NCI-H1694 treated with DMSO at 0.1 percent for 48 hours (cell line): ENCODE data around the gene SIX1.

ENCODE experiments used
- DNase-seq: peaks from one replicate; lab custom pipeline; 2025; lab: John Stamatoyannopoulos, UW

SIX1 gene

DNA sequence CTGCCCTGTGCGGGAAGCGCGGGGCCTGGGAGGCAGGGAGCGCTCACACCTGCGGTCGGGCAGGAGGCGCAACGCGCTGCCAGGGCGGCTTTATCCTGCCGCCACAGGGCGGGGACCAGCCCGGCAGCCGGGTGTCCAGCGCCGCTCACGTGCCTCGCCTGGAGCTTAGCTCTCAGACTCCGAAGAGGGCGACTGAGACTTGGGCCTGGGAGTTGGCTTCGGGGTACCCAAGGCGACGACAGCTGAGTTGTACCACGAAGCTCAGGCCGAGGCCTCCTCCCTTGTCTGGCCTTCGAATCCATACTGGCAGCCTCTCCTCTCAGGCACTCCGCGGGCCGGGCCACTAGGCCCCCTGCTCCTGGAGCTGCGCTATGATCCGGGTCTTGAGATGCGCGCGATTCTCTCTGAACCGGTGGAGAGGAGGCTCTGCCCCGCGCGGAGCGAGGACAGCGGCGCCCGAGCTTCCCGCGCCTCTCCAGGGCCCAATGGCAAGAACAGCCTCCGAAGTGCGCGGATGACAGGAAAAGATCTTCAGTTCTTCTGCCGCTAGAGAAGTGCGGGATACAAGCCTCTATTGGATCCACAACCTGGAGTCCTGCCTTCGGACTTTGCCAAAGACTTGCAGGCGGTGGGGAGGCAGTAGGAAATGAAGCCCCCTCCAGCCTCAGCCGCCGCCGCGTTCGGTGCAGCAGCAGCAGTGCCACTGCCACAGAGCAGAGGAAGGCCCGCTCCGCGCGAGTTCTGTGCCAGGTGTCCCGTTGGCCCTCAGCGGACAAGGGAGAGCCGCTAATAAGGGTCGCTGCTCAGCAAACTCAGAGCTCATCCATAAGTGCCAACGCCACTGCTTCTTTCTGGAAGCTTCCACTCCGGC, 6.8 kb downstream of the SIX1 start:
- DNase-seq = no peak

GRCh38 chr14:60641742-60642269, 7.5 kb downstream of the SIX1 start:
- no peak for DNase-seq

DNA sequence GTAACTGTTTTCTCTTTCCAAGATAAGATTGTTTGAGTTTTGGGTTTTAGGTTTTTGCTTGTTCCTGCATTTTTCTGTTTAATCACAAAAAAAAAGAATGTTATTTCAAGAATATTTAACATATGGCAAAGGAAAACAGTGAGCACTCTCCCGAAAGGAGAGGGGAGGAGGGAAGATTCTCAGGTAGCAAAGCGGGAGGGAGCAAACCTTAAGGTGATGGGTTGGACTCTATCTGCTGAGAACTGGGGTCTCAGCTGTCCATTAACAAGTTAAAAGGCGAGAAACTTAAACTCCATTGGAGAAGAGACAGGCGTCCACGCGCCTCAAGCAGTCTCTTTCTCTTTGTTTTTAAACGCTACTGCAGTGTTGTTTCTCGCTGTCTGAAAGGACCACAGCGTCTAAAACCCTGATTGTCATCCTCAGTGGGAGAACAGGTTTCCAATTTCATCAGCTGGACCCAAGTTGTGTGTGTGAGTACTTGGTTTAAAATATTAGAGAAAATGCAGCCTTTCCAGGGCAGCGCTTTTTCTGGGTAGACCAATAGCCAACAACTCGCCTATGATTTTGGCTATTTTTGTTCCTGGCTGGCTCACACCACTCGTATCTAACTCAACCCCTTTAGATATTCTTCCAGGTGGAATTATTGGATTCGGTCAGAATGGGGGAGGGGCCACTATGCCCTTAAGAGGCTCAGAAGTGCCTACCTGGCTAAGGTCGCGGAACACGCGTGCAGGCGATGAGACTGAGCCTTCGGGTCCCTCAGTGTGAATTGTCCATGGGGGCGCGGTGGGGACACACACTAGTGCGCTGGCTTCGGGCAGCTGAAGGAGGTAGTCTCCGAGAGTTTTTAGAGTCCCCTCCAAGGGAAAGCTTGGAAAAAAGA, 8.2 kb downstream of the SIX1 start:
- no peak for DNase-seq

DNA sequence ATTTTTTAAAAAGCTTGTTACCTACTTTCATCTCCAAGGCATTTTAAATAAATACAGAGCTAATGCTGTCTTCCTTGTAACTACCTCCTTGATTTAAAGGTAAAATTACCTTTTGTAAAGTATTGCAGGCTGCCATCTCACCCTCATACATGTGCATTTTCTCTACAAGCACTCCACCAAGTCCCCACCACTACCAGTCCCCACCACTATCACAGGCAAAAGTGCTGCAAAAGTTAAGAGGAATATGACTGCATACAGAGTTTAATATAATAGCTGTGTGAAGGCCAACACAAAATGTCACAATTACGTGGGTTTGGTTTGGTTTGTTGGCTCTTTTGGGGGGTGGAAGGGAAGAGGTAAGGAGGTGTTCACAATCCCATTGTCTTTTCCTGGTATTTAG, 9.6 kb downstream of the SIX1 start:
- DNase-seq = no peak

- no peak for DNase-seq
Observed at GRCh38 chr14:60637479-60638315, 11.6 kb downstream of the SIX1 start.

GRCh38 chr14:60636879-60637478, 12.3 kb downstream of the SIX1 start:
- no peak for DNase-seq

DNA sequence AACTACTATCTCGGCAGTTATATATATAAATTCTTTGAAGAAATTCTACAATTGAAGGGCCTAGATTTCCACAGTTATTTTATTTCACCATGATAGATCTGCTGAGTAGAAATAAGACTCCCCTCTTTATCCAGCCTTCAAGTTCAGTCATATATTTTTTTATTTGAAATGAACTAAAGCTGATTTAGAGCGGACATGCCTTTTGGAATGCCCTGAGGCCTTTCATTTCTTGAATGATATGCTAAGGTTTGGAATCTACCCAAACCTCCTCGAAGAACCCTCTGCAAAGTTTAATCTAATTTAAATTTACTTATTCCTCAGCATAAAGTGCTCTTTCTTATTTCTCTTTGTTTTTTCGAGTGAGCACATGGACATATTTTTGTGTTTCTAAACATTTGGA, 15.1 kb downstream of the SIX1 start:
- DNase-seq = no peak

- DNase-seq = no peak
Observed at GRCh38 chr14:60632777-60633176, 16.5 kb downstream of the SIX1 start.

DNA sequence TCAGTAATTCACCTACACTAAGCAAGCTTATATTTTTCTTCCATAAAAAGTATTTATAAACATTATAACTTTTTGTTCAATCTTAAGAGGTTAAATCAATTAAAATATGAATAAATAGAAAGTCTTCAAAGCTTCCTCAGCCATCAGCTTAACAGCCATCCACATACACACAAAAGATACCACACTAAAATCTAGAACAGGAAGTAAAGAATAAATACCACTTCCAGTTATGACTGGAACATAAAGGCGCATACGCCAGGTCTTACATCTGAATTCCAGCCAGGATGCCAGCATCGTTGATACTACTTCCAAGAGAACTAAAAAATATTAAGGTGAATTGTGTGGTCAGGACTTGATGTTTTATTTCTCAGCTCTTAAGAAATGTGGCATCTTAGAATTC, 17.0 kb downstream of the SIX1 start:
- no peak for DNase-seq

DNA sequence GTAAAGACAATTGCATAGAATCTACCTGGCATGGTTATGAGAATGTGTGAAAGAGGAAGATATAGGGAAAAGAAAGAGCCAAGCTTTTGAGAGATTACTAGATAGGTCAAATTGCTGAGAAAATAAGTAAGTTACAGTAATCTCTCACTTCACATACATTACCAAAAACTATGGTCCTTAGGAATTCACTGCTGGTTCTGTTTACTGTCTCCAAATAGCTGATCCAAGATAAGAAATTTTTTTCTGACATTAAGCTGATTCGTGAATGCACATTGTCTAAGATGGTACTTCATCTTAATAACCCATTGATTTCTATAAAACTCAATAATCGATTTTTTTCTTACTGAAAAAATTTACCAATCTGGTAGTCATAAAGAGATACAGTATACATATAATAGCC, 17.4 kb downstream of the SIX1 start:
- DNase-seq = no peak

- no peak for DNase-seq
Observed at GRCh38 chr14:60630129-60630528, 19.1 kb downstream of the SIX1 start.

- no peak for DNase-seq
Observed at GRCh38 chr14:60628892-60629291, 20.4 kb downstream of the SIX1 start.

DNA sequence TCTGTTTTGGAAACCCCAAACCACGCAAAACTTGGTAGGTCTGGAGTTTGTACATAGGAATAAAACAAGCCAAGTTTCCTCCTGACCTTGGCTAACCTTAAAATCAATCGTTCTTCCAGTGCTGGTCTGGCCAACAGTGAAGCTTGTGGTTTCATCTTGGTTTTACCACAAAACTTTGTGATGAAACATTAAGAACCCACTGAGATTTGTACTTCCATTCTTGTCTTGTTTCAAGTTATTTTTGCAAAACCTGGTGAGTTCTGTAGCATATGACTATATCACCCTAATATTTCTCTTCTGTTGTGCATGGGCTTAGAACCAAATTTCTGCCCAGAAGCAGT, 26.4 kb downstream of the SIX1 start:
- no peak for DNase-seq

GRCh38 chr14:60622210-60622916, 26.9 kb downstream of the SIX1 start:
- no peak for DNase-seq

GRCh38 chr14:60621386-60621785, 27.9 kb downstream of the SIX1 start:
- DNase-seq = no peak

GRCh38 chr14:60618241-60618640, 31.0 kb downstream of the SIX1 start:
- DNase-seq = no peak

- DNase-seq = no peak
Observed at GRCh38 chr14:60616461-60616959, 32.8 kb downstream of the SIX1 start.

DNA sequence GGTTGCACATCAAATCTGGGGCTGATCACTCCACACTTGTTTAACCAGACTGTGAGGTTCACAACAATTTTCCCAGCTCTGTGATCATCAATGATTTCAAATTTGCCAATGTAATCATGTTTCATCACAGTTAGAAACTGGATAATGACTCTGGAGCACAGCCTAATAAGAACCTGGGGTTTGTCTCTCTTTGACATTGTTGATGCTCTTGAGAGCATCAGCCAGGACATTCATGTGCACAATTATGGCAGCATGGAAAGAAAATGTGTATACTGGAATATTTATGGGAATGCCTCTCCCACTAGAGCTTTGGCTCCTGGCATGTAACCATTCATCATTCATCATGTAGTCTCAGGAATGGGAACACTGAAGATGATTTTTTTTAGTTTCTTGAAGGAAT, 47.0 kb downstream of the SIX1 start:
- no peak for DNase-seq

DNA sequence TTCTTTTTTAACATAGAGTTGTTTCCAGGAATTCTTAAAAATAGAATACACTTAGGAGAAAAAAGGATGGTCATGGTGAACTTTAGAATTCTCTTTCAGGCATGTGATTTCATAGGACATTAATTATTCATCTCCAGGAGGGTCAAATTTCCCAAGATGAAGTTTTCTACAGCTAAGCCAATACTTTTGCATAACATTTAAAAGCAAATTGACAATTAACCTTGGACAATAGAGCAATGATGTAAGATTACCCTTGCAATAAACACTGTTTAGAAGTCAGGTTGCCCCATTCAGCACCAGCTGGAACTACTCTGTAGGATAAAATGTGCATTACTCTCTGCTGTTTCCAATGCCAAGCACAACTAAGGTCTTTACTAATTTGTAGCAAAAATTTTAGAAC, 49.5 kb downstream of the SIX1 start:
- no peak for DNase-seq

GRCh38 chr14:60596139-60596538, 53.1 kb downstream of the SIX1 start:
- DNase-seq = no peak

DNA sequence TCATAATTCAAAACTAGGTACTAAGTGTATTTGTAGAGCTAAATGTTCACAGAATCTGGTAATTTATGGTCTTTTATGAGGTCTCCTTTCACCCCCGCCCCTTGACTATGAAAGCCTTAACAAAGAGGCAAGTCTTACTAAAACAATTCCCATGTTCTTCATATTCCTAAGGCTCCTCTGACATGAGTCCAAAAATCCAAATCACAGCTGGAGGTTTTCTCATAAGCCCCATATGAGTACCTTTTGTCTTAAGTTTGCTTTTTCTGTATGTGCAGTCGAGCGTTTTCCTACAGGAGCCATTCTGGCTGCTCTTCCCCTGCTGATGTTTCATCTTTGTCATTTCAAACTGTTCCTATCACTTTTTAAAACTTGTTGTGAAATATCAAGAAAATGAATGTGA, 55.2 kb downstream of the SIX1 start:
- DNase-seq = no peak
